Stomach smooth muscle (tissue), 2 donors: Measurements from ENCODE around the gene VAV2.

Source experiments
- H3K27ac ChIP-seq: one replicate; pipeline ENCODE4 v1.7.0; 2013; ENCODE audit warnings: mild to moderate bottlenecking, low read length, inconsistent platforms
- H3K27me3 ChIP-seq, 2 donors: one replicate each; pipeline ENCODE4 v1.7.0; 2013; ENCODE audit warnings: low read length in 2 of 2; ENCODE audit not compliant: insufficient read depth in 2 of 2, control insufficient read depth in 1 of 2
- H3K36me3 ChIP-seq, 2 donors: one replicate each; pipeline ENCODE4 v1.7.0; 2013; ENCODE audit warnings: low read length in 2 of 2; ENCODE audit not compliant: control insufficient read depth in 2 of 2, insufficient read depth in 2 of 2
- H3K4me1 ChIP-seq: one replicate; pipeline ENCODE4 v1.7.0; 2013; ENCODE audit warnings: low read length; ENCODE audit not compliant: control insufficient read depth, insufficient read depth
- H3K4me3 ChIP-seq, 2 donors: one replicate each; pipeline ENCODE4 v1.7.0; 2013; ENCODE audit warnings: low read length in 2 of 2
- H3K9ac ChIP-seq, 2 donors: one replicate each; pipeline ENCODE4 v1.7.0; 2013; ENCODE audit warnings: low read length in 2 of 2, mild to moderate bottlenecking in 1 of 2
- H3K9me3 ChIP-seq, 2 donors: one replicate each; pipeline ENCODE4 v1.7.0; 2013; ENCODE audit warnings: low read length in 2 of 2; ENCODE audit not compliant: control insufficient read depth in 2 of 2
- donor health status: healthy.
- donor health status: Pancreatic carcinoma.

VAV2 gene

GRCh38 chr9:133987946-133988665 lies 4.0 kb downstream of the VAV2 start:
- no peak overlapping the region for H3K27ac ChIP-seq
- H3K4me3 ChIP-seq = no peak overlapping the region
- H3K4me1 ChIP-seq = peaks cover 11% of the 10 kb centered on the region
- H3K9ac ChIP-seq = no peak overlapping the region
- no peaks in the 10 kb centered on the region for H3K9me3 ChIP-seq
- no peaks in the 10 kb centered on the region for H3K36me3 ChIP-seq
- no peaks in the 10 kb centered on the region for H3K27me3 ChIP-seq

GRCh38 chr9:133987446-133987788 lies 4.7 kb downstream of the VAV2 start:
- Histone ChIP-seq H3K27ac (no peak overlapping the region), H3K9ac (no peak overlapping the region), H3K27me3 (no peaks in the 10 kb centered on the region), H3K4me1 (peaks cover 10% of the 10 kb centered on the region), H3K9me3 (no peaks in the 10 kb centered on the region), H3K4me3 (no peak overlapping the region), H3K36me3 (no peaks in the 10 kb centered on the region)

GRCh38 chr9:133986774-133987445 lies 5.2 kb downstream of the VAV2 start:
- Histone ChIP-seq H3K4me1 (peaks cover 10% of the 10 kb centered on the region), H3K27me3 (no peaks in the 10 kb centered on the region), H3K36me3 (no peaks in the 10 kb centered on the region), H3K27ac (no peak overlapping the region), H3K9me3 (no peaks in the 10 kb centered on the region), H3K4me3 (no peak overlapping the region), H3K9ac (no peak overlapping the region)

- no peak overlapping the region for H3K4me3 ChIP-seq
- H3K36me3 ChIP-seq = no peaks in the 10 kb centered on the region
- no peak overlapping the region for H3K9ac ChIP-seq
- no peaks in the 10 kb centered on the region for H3K9me3 ChIP-seq
- no peak overlapping the region for H3K27ac ChIP-seq
- H3K27me3 ChIP-seq = no peaks in the 10 kb centered on the region
- H3K4me1 ChIP-seq = peaks cover 9% of the 10 kb centered on the region
Observed at GRCh38 chr9:133986061-133986460, 6.1 kb downstream of the VAV2 start.

- Histone ChIP-seq H3K4me3 (no peak overlapping the region), H3K9me3 (no peaks in the 10 kb centered on the region), H3K4me1 (peaks cover 16% of the 10 kb centered on the region), H3K36me3 (no peaks in the 10 kb centered on the region), H3K9ac (no peak overlapping the region), H3K27ac (no peak overlapping the region), H3K27me3 (peaks cover 0 to 2% of the 10 kb centered on the region in 2 donors)
Observed at GRCh38 chr9:133982971-133983720, 9.0 kb downstream of the VAV2 start.

GRCh38 chr9:133981958-133982681 lies 10.0 kb downstream of the VAV2 start:
- Histone ChIP-seq H3K27me3 (peaks cover 0 to 2% of the 10 kb centered on the region in 2 donors), H3K4me3 (no peak overlapping the region), H3K9ac (no peak overlapping the region), H3K36me3 (no peaks in the 10 kb centered on the region), H3K27ac (no peak overlapping the region), H3K4me1 (peaks cover 16% of the 10 kb centered on the region), H3K9me3 (no peaks in the 10 kb centered on the region)

- H3K36me3 ChIP-seq = no peaks in the 10 kb centered on the region
- H3K9ac ChIP-seq = no peak overlapping the region
- H3K4me3 ChIP-seq = no peak overlapping the region
- H3K4me1 ChIP-seq = peaks cover 16% of the 10 kb centered on the region
- H3K9me3 ChIP-seq = no peaks in the 10 kb centered on the region
- peaks cover 0 to 2% of the 10 kb centered on the region in 2 donors for H3K27me3 ChIP-seq
- no peak overlapping the region for H3K27ac ChIP-seq
Observed at GRCh38 chr9:133981589-133981957, 10.6 kb downstream of the VAV2 start.

- Histone ChIP-seq H3K4me3 (no peak overlapping the region), H3K36me3 (no peaks in the 10 kb centered on the region), H3K9me3 (no peaks in the 10 kb centered on the region), H3K27ac (no peak overlapping the region), H3K27me3 (peaks cover 0 to 2% of the 10 kb centered on the region in 2 donors), H3K9ac (no peak overlapping the region), H3K4me1 (peaks cover 16% of the 10 kb centered on the region)
Observed at GRCh38 chr9:133980864-133981588, 11.1 kb downstream of the VAV2 start.

- Histone ChIP-seq H3K27me3 (peaks cover 0 to 2% of the 10 kb centered on the region in 2 donors), H3K4me3 (peak overlapping the region in 1 of 2 donors; percentile 63), H3K9me3 (no peaks in the 10 kb centered on the region), H3K4me1 (peaks cover 16% of the 10 kb centered on the region), H3K9ac (no peak overlapping the region), H3K27ac (no peak overlapping the region), H3K36me3 (no peaks in the 10 kb centered on the region)
Observed at GRCh38 chr9:133979921-133980863, 11.9 kb downstream of the VAV2 start.
